Sigmoid colon (tissue), 7 donors: Measurements from ENCODE around the gene EXOSC6. TPM values are rescaled to one million over a fixed set of nuclear protein-coding genes. Genes with fewer than 3 reads are reported as not detected.
"Not testable (repeated sequence)": the region's sequence is repeated elsewhere in the genome, so short reads cannot be mapped to it uniquely, and the experiment has no call there.

Experiments used
- DNase-seq: peaks from one replicate; pipeline ENCODE4 v3.0.0-alpha.2; 2019
- H3K27ac ChIP-seq, 4 donors: fragments of 200-600 bp; sonication (generic); one replicate each; pipeline ENCODE4 v1.5.1; 2016 to 2019; ENCODE audit warnings: mild to moderate bottlenecking in 1 of 4
- H3K27me3 ChIP-seq, 3 donors: fragments of 200-600 bp; sonication (generic); one replicate each; pipeline ENCODE4 v1.5.1; 2019; ENCODE audit warnings: mild to moderate bottlenecking in 1 of 3
- H3K36me3 ChIP-seq, 4 donors: fragments of 200-600 bp; sonication (generic); one replicate each; pipeline ENCODE4 v1.5.1; 2016 to 2019
- H3K4me1 ChIP-seq, 4 donors: fragments of 200-600 bp; sonication (generic); one replicate each; pipeline ENCODE4 v1.5.1; 2017 to 2019
- H3K4me3 ChIP-seq, 4 donors: fragments of 200-600 bp; sonication (generic); one replicate each; pipeline ENCODE4 v1.5.1; 2017 to 2019; ENCODE audit warnings: mild to moderate bottlenecking in 2 of 4, moderate library complexity in 1 of 4
- H3K9me3 ChIP-seq, 4 donors: fragments of 200-600 bp in 3 of 4; sonication (generic) in 3 of 4; one replicate each; pipeline versions ENCODE4 v1.5.1 to v1.6.1; 2013 to 2019
- EP300 ChIP-seq, 4 donors: sonication (generic); formaldehyde crosslinking; IDR thresholded peaks; one replicate each; pipeline ENCODE4 v1.6.1; 2017; ENCODE audit warnings: antibody characterized with exemption in 4 of 4
- POLR2A ChIP-seq, 2 donors: fragments of 450-650 bp; IDR thresholded peaks; one replicate each; pipeline ENCODE4 v1.6.1; 2016; ENCODE audit warnings: antibody characterized with exemption in 2 of 2, mild to moderate bottlenecking in 2 of 2, moderate library complexity in 2 of 2
- POLR2AphosphoS5 ChIP-seq, 4 donors: sonication (generic); formaldehyde crosslinking; IDR thresholded peaks; one replicate each; pipeline ENCODE4 v1.6.1; 2017; ENCODE audit warnings: antibody characterized with exemption in 4 of 4
- WGBS, 2 donors: extraction: QIAGEN DNeasy Blood & Tissue Kit; methylation state at CpG; one replicate each; pipeline ENCODE4 v1.1.7; 2013; 5-methylcytosine and 5-hydroxymethylcytosine counted together
- intact Hi-C: fragments of 100-400 bp; cut with DNase I; formaldehyde crosslinking; loops from one replicate; pipeline ENCODE4 v1.15.1; 2023
- polyA plus RNA-seq, 3 donors: library from polyadenylated mRNA; stranded (reverse); fragments of 200-250 nt; gene quantifications; one replicate each; pipeline ENCODE4 v1.2.3, GENCODE V29; 2013
- total RNA-seq, 4 donors: library from RNA; depleted of rRNA; stranded (reverse); fragments of >200 nt; gene quantifications; one replicate each; pipeline ENCODE4 v1.1.0, GENCODE V29; 2016
- TF ChIP-seq, protein P1 (sequence below), 4 experiments: fragments of 450-650 bp in 3 of 4; fragments of 200-600 bp in 1 of 4; IDR thresholded peaks; one replicate each; pipeline ENCODE4 v1.5.1; 2016 to 2019; ENCODE audit warnings: antibody characterized with exemption in 4 of 4, mild to moderate bottlenecking in 3 of 4, moderate library complexity in 2 of 4
- donor health status: healthy with polysubstance abuse.
- donor health status: Bipolar disorder and iron deficiency.
- donor health status: healthy.

Gene EXOSC6
- total and polyA plus RNA-seq, 7 donors: 5.4 to 24.7 (median 13.5) TPM

DNA sequence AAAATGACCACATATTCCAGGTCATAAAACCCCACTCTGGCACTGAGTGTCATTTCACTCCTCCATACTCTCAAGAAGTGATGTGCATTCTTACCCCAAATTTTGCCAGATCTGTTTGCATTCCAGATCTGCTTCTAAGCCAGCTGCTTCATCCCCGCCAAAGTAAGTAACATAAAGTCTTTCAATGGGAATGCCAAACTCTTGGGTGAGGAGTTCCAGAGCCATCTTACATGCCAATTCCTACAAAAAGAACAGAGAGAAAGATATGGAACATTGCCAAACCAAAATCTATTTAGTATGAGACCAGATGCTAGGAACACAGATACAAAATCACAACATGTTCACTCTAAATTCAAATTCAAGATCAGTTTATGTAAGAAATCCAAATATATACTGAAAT, 24.7 kb upstream of the EXOSC6 start:
- 91 to 94% methylated on average over 1 of the region's 1 CpG for WGBS, 2 donors
- intact Hi-C loops: loop anchor here (10.0 kb wide), 1 partner anchor 268 kb away; no protein-coding TSS in a partner anchor
- Histone ChIP-seq H3K9me3 (no peaks in the 10 kb centered on the region), H3K4me3 (no peak overlapping the region), H3K36me3 (peaks cover 36 to 100% (median 68%) of the 10 kb centered on the region in 4 donors), H3K4me1 (peaks cover 0 to 10% (median 2%) of the 10 kb centered on the region in 4 donors), H3K27me3 (no peaks in the 10 kb centered on the region), H3K27ac (no peak overlapping the region)
- DNase-seq: no peak
- TF ChIP-seq POLR2AphosphoS5 (IDR thresholded peaks at IDR 0.05) (no peak), POLR2A (IDR thresholded peaks at IDR 0.05) (no peak), EP300 (IDR thresholded peaks at IDR 0.05) (no peak)
- TF ChIP-seq, protein P1, sequence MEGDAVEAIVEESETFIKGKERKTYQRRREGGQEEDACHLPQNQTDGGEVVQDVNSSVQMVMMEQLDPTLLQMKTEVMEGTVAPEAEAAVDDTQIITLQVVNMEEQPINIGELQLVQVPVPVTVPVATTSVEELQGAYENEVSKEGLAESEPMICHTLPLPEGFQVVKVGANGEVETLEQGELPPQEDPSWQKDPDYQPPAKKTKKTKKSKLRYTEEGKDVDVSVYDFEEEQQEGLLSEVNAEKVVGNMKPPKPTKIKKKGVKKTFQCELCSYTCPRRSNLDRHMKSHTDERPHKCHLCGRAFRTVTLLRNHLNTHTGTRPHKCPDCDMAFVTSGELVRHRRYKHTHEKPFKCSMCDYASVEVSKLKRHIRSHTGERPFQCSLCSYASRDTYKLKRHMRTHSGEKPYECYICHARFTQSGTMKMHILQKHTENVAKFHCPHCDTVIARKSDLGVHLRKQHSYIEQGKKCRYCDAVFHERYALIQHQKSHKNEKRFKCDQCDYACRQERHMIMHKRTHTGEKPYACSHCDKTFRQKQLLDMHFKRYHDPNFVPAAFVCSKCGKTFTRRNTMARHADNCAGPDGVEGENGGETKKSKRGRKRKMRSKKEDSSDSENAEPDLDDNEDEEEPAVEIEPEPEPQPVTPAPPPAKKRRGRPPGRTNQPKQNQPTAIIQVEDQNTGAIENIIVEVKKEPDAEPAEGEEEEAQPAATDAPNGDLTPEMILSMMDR (IDR thresholded peaks at IDR 0.05): no peak

DNA sequence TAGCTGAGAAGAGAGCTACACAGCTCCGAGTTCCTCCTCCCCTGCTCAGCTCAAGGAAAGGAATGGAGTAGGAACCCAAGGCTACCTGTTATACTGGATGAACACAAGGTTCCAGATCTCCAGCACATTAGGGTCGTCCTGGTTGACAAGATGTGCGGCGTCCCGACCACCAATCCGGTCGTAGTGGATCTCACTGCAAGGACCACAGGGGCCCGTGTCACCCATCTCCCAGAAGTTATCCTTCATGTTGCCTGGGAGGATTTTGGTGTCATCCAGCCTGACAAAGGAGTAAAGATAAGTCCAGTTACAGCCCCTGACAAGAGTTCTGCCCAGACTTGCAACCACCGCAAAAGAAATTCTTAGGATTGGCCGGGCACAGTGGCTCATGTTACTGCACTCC, 20.0 kb upstream of the EXOSC6 start:
- no peaks in the 10 kb centered on the region for H3K27me3 ChIP-seq
- H3K27ac ChIP-seq: no peak overlapping the region
- H3K4me1 ChIP-seq: peaks cover 0 to 8% (median 2%) of the 10 kb centered on the region in 4 donors
- no peak overlapping the region for H3K4me3 ChIP-seq
- TF ChIP-seq POLR2AphosphoS5 (IDR thresholded peaks at IDR 0.05): no peak
- no peak for TF ChIP-seq EP300 (IDR thresholded peaks at IDR 0.05)
- TF ChIP-seq, protein P1 (IDR thresholded peaks at IDR 0.05): no peak
- TF ChIP-seq POLR2A (IDR thresholded peaks at IDR 0.05): no peak
- intact Hi-C loops: loop anchor here (10.0 kb wide), 1 partner anchor 273 kb away; no protein-coding TSS in a partner anchor
- WGBS, 2 donors: 95 to 97% methylated on average over 10 of the region's 10 CpGs
- no peak for DNase-seq
- no peaks in the 10 kb centered on the region for H3K9me3 ChIP-seq
- H3K36me3 ChIP-seq: peaks cover 56 to 100% (median 76%) of the 10 kb centered on the region in 4 donors

DNA sequence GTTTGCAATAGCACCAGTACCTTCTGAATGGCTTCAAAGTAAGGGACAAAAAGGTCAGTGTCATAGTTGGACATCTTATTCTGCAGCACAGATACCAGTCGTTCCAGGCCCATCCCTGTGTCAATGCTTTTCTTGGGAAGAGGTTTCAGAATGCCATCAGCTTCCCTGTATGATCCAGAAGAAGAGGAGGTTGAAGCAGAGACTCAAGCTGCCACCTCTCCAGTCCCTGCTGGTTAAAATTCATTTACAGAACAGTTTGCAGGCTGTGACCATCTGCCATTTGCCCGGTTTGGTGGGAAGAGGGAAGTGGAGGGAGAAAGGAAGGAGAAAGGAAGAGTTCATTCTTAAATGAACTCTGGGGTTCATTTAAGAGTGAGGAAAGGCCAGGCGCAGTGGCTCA, 18.4 kb upstream of the EXOSC6 start:
- peaks cover 56 to 100% (median 77%) of the 10 kb centered on the region in 4 donors for H3K36me3 ChIP-seq
- no peaks in the 10 kb centered on the region for H3K27me3 ChIP-seq
- H3K4me3 ChIP-seq: no peak overlapping the region
- H3K27ac ChIP-seq: no peak overlapping the region
- no peak for TF ChIP-seq EP300 (IDR thresholded peaks at IDR 0.05)
- no peak for TF ChIP-seq POLR2A (IDR thresholded peaks at IDR 0.05)
- TF ChIP-seq, protein P1 (IDR thresholded peaks at IDR 0.05): no peak
- no peak for TF ChIP-seq POLR2AphosphoS5 (IDR thresholded peaks at IDR 0.05)
- WGBS, 2 donors: 92 to 93% methylated on average over 3 of the region's 3 CpGs
- H3K9me3 ChIP-seq: no peaks in the 10 kb centered on the region
- no peaks in the 10 kb centered on the region for H3K4me1 ChIP-seq
- intact Hi-C loops: loop anchor here (10.0 kb wide), 1 partner anchor 275 kb away; no protein-coding TSS in a partner anchor
- DNase-seq: peak; percentile 30

DNA sequence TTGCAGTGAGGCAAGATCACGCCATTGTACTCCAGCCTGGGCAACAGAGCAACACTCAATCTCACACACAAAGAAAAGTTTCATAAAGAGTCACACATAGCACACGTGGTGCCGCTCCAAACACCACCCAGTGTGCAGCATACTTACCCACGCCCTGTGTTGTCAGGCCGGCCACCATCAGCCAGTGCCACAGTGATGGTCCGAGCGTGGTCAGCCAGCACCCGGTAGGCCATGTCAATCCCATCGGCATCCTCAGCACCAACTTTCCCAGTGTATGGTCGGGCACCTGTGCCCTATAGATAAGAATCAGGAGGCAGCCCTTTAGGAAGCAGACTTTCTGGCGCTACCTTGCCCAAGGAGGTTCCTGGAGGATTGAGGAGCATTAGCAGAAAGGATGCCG, 17.7 kb upstream of the EXOSC6 start:
- Histone ChIP-seq H3K27ac (no peak overlapping the region), H3K27me3 (no peaks in the 10 kb centered on the region), H3K36me3 (peaks cover 56 to 100% (median 78%) of the 10 kb centered on the region in 4 donors), H3K9me3 (no peaks in the 10 kb centered on the region), H3K4me1 (no peaks in the 10 kb centered on the region), H3K4me3 (no peak overlapping the region)
- DNase-seq: peak; percentile 28
- TF ChIP-seq, protein P1 (IDR thresholded peaks at IDR 0.05): no peak
- TF ChIP-seq POLR2AphosphoS5 (IDR thresholded peaks at IDR 0.05) (no peak), EP300 (IDR thresholded peaks at IDR 0.05) (no peak), POLR2A (IDR thresholded peaks at IDR 0.05) (no peak)
- WGBS, 2 donors: 91 to 96% methylated on average over 12 of the region's 12 CpGs
- intact Hi-C loops: no loop called here

DNA sequence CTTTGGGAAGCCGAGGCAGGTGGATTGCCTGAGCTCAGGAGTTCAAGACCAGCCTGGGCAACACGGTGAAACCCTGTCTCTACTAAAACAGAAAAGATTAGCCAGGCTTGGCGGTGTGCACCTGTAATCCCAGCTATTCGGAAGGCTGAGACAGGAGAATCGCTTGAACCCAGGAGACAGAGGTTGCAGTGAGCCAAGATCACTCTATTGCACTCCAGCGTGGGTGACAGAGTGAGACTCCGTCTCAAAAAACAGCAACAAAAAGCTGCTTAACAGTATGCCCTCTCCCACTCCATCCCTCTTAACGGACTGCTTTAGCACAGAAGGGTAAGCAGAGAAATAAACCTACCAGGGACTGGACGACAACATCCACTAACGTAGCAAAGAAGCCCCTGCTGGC, 16.2 kb upstream of the EXOSC6 start:
- H3K27me3 ChIP-seq, H3K9me3 ChIP-seq, intact Hi-C loops, H3K4me3 ChIP-seq, H3K27ac ChIP-seq, H3K4me1 ChIP-seq: not testable (repeated sequence)
- peaks cover 70 to 100% (median 88%) of the 10 kb centered on the region in 4 donors for H3K36me3 ChIP-seq
- peak; percentile 37 for DNase-seq
- WGBS, 2 donors: 94 to 96% methylated on average over 10 of the region's 10 CpGs
